ENCODE data around the gene RAN.
"Not testable (repeated sequence)": the region's sequence is repeated elsewhere in the genome, so short reads cannot be mapped to it uniquely, and the experiment has no call there.

Gene RAN

DNA sequence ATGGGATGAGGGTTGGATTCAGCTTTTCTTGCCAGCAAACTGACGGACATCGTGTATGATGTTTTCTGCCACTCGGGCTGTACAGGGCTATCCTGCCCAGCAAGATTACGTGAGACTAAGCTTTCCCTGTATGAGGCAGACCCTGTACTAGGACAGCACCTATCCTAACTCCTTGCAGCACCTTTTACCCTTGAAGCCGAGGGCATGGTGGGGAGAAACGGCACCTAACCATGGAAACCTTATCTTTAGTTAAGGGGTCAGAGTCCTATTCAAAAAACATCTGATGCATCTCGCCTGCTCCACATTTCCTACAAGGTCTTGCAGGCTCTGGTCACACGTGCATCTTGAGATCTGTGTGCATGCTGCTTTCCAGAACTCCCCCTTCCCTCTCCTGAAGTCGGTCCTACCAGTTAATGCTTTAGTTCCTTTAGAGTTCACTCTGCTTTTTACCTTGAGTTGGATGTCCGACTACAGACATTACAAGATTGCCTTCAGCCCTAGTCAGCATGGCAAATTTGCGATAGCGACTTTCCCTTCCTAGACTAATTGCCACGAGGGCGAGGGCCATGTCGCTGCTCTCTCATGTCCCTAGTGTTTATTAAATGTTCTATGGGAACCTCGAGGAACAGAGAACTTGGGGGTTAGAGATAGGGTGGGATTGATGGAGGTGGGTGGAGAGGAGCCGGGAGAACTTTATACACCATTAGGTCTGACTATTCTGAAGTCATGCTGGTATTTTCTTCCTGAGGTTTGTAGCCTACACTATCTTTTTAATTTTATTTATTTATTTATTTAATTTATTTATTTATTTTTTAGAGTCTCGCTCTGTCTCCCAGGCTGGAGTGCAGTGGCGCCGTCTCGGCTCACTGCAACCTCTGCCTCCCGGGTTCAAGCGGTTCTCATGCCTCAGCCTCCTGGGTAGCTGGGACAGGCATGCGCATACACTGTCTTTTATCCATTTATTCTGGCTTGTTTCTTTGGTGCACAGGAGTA is 6.6 kb downstream of the RAN start:
- no peak for ATAC-seq

DNA sequence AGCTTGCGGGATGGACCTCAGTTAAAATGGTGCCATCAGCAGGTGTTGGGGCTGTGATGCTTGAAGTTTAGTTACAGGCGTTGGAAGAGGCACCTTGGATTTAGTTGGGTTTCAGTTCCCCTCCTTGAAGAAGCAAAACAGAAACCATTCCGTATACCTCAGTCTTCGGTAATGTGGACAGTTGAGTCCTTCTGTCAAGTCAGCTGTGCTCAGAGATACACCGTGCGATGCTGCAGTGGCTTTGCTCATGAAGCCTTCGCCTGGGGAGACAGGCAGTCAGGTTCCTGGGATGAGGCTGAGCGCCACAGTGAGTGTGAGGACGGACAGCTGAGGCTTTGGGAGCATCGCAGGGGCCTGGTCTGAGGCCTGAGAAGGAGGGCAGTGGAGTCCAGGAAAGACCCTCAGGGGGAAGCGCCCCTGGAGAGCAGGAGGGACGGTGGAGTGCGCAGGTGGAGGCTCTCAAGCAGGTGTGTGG is 7.4 kb downstream of the RAN start:
- peak; percentile 9 to 18 for ATAC-seq

DNA sequence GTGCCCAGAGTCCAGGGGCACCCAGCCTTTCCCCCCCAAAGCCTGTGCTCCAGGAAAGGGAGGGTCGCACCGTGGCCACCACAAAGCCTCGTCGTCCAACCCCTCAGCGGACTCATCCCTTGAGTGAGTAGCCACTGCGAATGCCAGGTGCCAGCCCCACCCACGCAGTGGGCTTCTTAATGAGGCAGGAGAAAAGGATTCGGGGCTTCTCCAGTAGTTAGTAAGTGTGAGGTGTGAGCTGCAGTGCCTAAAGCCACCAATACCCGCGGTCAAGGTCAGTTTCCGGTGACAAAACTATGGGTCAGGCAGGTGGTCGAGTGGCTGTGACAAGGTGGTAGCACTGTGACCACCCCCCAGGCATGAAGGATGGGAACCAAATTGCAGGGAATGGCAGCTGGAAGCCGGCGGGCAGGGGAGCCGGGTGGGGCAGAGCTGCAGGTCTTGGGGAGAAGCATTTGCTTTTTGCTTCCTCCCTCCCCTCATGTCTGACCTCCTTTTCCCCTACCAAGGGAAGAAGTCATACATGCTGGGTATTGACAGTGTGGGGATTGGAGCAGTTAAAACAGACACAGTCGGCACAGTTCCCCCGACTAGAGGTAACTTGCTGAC is 8.0 kb downstream of the RAN start:
- ATAC-seq = peak; percentile 9 to 16

DNA sequence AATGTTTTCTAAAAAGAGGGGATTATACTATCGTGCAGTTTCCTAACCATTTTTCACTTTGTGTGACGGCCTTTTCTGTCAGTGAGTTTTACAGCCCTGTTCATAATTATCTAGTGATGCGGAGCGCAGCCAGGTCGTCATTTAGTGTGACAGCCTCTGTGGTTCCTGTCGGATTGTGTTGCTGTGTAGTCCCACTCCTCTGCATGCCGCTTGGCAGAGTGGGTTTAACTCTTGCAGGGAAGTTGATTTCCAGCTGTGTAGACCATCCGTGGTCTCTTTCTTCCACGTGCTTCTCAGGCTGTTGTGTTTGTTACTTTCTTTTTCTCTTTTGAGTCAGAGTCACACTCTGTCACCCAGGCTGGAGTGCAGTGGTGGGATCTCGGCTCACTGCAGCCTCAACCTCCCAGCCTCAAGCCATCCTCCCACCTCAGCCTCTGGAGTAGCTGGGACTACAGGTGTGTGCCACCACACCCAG is 8.6 kb downstream of the RAN start:
- ATAC-seq = peak; percentile 71 to 78

DNA sequence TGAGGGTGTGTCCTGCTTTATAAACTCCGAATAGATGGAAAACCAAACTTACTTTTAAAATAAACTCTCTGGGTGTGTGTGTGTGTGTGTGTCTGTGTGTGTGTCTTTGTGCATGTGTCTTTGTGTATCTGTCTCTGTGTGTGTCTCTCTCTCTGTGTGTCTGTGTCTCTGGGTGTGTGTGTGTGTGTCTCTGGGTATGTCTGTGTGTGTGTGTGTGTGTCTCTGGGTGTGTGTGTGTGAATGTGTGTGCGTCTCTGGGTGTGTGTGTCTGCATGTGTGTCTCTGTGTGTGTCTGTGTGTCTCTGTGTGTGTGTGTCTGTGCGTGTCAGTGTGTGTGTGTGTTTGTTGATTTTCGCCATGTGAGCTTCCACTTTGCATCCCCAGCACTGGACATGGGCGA is 9.2 kb downstream of the RAN start:
- peak; percentile 2 to 8 for ATAC-seq

DNA sequence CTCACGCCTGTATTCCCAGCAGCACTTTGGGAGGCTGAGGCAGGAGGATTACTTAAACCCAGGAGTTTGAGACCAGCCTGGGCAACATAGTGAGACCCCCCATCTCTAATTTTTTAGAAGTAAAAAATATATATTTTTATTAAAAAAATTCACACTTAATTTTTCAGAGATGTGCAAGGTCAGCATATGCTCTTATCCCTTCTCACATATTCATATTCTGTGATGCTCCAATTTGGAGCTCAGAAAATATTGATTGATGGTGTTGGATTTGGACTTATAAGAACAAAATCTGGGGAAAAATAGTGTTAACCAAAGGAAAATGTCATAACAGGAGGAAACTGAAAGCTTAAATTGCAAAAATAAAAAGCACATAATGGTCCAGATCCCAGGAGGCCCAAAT is 9.7 kb downstream of the RAN start:
- no peak for ATAC-seq

DNA sequence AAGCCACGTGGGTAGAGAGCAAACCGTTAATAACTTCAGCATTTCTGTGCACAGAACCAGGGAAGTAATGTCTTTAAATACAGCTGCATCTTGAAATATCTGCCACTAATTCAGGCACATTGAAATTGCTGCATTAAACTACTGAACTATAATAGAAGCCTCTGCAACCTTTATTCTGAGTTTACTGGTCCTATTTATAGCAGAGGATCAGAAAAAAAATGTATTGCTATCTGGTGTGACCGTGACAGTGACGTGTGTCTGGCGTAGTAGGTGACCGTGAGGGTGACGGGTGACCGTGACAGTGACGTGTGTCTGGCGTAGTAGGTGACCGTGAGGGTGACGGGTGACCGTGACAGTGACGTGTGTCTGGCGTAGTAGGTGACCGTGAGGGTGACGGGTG is 15.3 kb downstream of the RAN start:
- ATAC-seq = not testable (repeated sequence)

DNA sequence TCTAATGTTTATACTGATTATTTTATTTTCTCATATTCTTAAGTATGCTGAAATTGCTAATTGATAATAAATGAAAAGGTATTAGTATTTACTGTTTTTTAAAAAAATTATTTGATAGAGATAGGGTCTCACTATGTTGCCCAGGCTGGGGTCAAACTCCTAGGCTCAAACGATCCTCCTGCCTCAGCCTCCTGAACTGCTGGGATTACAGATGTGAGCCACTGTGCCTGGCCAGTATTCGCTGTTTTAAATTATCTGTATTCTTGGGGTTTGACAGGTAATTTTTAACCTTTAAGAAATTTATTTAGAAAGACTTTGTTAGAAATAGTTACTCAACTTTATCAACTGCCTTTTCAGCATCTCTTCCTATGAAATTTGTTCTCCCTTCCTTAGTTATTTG is 32.2 kb downstream of the RAN start:
- ATAC-seq = no peak

DNA sequence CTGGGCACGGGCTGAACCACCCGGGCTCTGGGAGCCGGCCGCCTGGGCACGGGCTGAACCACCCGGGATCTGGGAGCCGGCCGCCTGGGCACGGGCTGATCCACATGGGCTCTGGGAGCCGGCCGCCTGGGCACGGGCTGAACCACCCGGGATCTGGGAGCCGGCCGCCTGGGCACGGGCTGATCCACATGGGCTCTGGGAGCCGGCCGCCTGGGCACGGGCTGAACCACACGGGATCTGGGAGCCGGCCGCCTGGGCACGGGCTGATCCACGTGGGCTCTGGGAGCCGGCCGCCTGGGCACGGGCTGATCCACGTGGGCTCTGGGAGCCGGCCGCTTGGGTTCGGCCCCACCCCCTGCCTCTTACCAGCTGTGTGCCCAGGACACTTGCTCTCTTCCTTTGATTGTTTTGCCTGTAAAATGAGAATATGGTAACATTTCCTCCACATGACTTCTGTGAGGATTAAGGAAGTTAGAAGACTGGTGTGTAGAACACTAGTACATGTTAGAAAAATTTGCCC is 33.1 kb downstream of the RAN start:
- ATAC-seq = not testable (repeated sequence)

DNA sequence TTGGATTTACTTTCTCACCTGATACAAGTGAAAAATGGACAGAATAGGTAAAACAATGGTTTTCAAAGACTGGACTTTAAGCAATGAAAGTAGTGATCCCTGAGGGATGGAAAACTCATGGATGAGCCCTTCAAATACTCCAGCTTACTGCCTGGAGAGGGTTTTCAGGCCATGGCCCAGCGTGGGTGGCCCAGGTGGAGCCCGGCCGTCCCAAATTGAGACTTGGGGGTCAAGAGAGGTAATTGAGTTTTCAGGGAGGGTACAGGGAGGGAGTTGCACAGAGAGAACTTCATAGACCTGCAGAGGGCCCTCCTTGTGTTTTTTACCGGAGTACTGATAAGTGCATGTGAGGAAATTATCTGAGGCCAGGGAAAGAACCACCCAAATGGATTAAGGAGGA is 37.2 kb downstream of the RAN start:
- no peak for ATAC-seq

DNA sequence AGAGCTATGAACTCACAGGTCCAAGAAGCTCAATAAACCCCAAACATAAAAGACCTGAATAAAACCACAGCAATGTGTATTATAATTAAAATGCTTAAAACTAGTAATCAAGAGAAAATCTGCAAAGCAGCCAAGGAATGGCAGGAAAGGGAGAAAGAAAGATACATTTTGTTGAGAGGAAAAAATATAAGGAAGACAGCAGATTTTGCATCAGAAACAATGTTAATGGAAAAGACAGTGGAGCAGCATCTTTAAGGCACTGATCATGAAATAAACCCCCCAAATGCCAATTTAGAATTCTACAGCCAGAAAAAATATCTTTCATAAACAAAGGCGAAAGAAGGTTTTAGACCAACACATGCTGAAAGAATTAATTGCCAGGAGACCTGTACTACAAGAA is 39.3 kb downstream of the RAN start:
- no peak for ATAC-seq

DNA sequence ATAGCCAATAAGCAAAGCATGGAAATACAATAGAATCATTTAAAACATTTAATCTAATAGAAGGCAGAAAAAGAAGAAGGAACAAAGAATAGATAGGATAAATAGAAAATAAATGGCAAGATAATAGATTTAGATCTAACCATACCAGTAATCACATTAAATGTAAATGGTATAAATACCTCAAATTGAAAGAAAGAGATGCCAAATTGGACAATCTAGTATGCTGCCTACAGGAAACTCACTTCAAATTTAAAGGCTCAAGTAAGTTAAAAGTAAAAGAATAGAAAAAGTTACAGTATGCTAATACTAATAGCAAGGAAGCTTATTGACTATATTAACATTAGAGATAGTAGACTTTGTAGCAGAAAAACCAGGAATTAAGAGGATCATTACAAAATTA is 40.1 kb downstream of the RAN start:
- ATAC-seq = no peak

DNA sequence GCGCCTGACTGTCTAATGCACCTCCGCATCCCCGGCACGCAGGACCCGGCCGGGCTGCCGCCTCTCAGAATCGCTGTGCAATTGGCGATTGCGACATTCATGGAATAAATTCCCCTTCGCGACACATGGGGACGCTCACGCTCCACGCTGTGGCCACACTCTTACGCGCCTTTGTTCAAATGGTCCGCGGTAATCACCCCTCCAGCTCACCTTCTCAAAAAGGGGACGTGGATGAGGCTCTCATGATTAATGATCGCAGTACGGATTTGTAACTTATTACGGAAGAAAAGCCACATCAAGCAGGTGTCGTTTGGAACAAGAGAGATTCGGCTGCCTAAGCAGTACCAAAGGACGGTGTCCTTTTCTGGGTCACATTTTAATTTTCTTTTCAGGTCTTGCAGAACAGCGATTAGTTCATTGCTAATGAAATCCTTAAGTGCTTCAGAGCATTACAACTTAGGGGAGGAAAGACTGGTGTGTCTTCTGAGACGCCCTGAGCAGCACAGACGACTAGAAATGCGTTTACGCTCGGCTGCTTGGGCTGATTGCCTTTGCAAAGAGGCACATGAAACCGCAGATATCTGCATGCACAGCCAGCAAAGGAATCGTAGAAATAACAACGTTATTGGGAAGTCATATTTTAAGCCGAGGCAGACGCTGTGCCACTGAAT is 44.5 kb downstream of the RAN start:
- ATAC-seq = no peak

DNA sequence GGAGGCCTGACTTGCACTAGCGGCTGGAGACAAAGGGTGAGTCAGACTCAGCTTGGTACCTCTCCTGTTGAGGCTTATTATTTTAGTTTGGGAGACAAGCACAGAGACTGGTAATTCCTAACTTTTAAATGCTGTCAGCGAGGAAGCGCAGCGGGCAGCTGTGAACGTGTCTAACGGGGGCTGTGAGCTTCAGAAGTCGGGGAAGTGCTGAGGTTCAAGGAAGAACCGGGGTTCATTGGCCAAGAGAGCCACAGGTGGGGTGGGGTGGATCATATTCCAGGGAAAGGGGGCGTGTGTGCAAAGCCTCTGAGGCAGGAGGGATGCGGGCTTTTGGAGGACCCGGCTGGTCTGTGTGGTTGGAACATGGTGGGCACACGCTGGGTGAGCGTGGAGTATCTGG is 45.7 kb downstream of the RAN start:
- ATAC-seq = no peak

DNA sequence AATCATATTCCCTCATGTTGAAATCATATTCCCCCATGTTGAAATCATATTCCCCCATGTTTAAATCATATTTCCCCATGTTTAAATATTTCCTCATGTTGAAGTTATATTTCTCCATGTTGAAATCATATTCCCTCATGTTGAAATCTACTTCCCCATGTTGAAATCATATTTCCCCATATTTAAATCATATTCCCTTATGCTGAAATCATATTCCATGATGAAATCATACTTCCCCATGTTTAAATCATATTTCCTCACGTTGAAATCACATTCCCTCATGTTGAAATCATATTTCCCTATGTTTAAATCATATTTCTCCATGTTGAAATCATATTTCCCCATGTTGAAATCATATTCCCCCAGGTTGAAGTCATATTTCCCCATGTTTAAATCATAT is 47.2 kb downstream of the RAN start:
- no peak for ATAC-seq

DNA sequence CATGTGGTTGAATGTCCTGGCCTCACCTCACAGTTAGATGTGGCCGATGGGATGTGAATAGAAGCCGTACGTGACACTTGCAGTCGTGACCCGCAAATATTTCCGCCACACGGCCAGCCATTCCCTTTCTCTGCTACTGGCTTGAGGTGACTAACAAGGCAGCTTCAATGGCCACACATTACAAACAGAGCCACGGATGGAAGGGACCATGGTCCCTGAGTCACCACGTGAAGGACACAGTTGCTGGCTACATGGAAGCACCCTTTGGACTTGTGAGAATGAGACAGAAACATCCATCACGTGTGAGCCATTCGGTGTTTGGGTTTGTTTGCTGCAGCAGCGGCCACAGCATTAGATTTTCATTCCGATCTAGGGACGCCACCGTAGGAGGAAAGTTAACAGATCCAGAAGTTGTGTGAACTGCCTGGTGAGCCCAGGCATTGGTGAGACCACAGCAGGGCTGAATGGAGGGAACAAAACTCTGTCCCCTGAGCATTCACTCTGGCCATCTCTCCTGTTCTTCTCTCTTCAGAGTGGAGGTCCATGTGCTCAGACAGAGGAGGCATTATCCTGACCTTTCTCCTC is 48.3 kb downstream of the RAN start:
- ATAC-seq = no peak

DNA sequence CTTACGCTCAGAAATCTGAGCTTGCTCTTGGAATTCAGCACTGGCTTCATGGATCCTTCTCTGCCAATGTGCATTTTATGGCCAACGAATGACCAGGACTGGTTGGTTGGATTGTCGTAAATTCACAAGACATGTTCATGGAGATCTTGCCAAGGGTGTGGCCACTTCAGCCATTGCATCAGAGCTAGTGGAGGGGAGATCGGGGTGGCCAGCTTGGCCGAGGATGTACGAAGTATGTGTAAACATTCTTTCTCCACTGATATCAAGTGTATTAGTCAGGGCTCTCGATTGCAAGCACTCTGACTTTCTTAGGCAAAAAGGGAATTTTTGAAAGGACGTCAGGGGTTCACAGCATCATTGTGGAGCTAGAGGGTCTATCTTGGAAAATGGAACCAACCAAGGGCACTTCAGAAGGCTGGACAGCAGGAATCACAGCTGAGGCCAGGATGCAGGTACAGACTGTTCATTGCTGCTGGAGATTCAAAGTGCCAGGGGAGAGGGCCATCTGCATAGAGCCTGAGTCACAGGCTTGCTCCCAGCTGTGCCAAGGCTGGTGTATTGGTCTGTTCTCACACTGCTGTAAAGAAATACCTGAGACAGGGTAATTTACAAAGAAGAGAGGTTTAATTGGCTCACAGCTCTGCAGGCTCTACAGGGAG is 49.0 kb downstream of the RAN start:
- no peak for ATAC-seq

DNA sequence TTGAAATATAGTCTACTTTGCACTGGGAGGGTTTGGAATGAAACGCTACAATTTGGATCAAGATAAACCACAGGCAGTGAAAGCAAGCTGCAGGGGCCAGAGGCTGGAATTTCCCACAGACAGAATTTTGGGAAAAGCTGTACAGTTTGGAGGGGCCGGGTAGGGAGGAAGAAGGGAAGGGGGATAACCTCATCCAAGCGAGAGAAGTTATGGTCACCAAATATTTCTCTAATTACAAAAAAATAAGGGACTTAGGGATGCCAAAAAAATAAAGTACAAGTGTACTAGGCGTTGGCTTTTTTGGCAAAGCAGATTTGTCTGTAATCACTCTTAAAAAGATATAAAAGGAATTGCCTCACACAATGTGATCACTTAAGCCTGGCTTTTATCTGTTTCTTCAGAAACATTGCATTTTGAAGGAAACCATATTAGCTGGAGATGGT is 50.7 kb downstream of the RAN start:
- ATAC-seq = no peak

DNA sequence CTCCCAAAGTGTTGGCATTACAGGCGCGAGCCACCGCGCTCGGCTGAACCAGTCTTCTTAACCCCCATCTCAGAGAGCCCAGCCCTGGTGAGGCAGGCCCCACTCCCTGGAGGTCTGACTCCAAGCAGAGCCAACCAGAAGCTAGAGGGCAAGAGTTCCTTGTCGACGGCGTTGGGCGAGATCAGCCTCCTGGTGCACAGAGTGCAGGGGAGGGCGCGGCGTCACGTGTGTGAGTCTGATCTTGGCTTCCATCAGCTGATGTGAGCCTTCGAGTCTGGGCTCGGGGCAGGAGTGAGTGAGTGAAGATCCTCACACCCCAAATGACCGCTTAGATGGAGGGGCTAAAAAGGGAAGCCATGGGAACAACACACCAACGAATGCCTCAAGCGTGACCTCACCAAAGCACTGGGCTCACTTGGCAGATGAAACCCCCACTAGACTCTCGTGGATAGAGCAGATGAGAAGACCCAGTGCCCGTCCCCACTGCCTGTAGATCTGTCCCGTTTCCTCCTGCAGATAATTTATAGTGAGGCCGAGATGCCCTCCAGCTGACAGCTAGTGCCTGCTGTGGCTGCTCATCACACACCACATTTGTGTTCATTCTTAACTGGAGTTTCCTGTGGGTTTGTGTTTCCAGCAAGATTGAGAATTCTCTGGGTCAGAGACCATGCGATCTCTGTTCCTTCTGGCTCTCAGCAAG is 53.2 kb downstream of the RAN start:
- ATAC-seq = no peak

DNA sequence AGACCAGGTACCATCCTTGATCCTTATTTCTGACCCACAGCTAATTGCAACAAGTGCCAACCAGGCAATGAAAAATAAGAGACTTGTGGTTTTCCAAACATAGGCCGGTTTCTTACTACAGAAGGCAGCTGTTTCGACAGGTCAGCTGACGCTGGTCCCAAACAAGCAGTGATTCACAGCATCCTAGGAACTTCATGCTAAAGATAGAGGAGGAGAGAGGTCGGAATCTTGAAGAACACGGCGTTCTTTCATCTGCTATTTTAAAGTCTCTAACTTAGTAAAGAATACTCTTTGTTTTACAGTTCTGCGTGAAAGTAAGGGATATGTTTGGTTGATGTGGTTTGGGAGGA is 53.8 kb downstream of the RAN start:
- no peak for ATAC-seq
